Peyer's patch (tissue), 4 donors: Measurements from ENCODE around the gene BNIP3. TPM values are rescaled to one million over a fixed set of nuclear protein-coding genes. Genes with fewer than 3 reads are reported as not detected.

Source experiments
- total RNA-seq, 4 donors: library from RNA; depleted of rRNA; stranded (reverse); fragments of >200 nt; gene quantifications; one replicate each; pipeline ENCODE4 v1.1.0, GENCODE V29; 2016

Gene BNIP3
- total RNA-seq, 4 donors from 2014 or later: 26.7 to 58.7 (median 41.1) TPM

Other genes with a start within 250 kb of the BNIP3 start
- 10 to 100 TPM; 34.3 to 87.5 (median 48.5) TPM for gene PPP2R2D, start 80.9 kb downstream of the BNIP3 start, total RNA-seq
- 1 to 10 TPM in 1 of 4 donors, under 1 TPM in 3; 0.18 to 2.5 (median 0.23) TPM for gene JAKMIP3, start 84.0 kb upstream of the BNIP3 start, total RNA-seq
- gene DPYSL4, start 205.0 kb upstream of the BNIP3 start, total RNA-seq: under 1 TPM in 1 of 4 donors, not detected in 3; 0.27 TPM